Mesodermal cell (in vitro differentiated cells): ENCODE results near the gene ARMC9.
A peak's percentile ranks its signal among the peaks of the same experiment; 100 is the strongest.

ENCODE experiments used
- H3K27ac ChIP-seq: 2 replicates; pipeline ENCODE4 v1.7.0; 2013; ENCODE audit warnings: mild to moderate bottlenecking, low read depth, low read length, moderate library complexity; ENCODE audit not compliant: severe bottlenecking
- H3K36me3 ChIP-seq: 2 replicates; pipeline ENCODE4 v1.7.1; 2013; ENCODE audit warnings: mild to moderate bottlenecking, low read length, moderate library complexity; ENCODE audit not compliant: control insufficient read depth, insufficient read depth
- H3K4me1 ChIP-seq: one replicate; pipeline ENCODE4 v1.7.1; 2013; ENCODE audit warnings: mild to moderate bottlenecking, low read length; ENCODE audit not compliant: insufficient read depth, control insufficient read depth, poor library complexity, severe bottlenecking
- H3K4me3 ChIP-seq: 2 replicates; pipeline ENCODE4 v1.7.0; 2013; ENCODE audit warnings: low read length, control low read depth, mild to moderate bottlenecking; ENCODE audit not compliant: insufficient read depth, poor library complexity, severe bottlenecking; ENCODE audit errors: extremely low read depth
- H3K9me3 ChIP-seq: 2 replicates; pipeline ENCODE4 v1.7.1; 2013; ENCODE audit warnings: mild to moderate bottlenecking, low read length, moderate library complexity; ENCODE audit not compliant: control insufficient read depth
- WGBS, 2 experiments: methylation state at CpG; one replicate each; pipeline ENCODE4 v1.1.5; 2013; ENCODE audit warnings: missing lambda C conversion rate in 2 of 2; ENCODE audit not compliant: insufficient coverage in 2 of 2; 5-methylcytosine and 5-hydroxymethylcytosine counted together

ARMC9 gene

GRCh38 chr2:231223458-231223976 lies 25.1 kb downstream of the ARMC9 start:
- Histone ChIP-seq H3K36me3 (peaks cover 45% of the 10 kb centered on the region), H3K4me1 (peaks cover 6% of the 10 kb centered on the region), H3K9me3 (no peaks in the 10 kb centered on the region), H3K4me3 (no peak overlapping the region), H3K27ac (no peak overlapping the region)
- 51 to 63% methylated on average over 3 to 5 of the region's 6 CpGs for WGBS, 2 experiments

- Histone ChIP-seq H3K36me3 (peaks cover 20% of the 10 kb centered on the region), H3K4me3 (no peak overlapping the region), H3K4me1 (peaks cover 11% of the 10 kb centered on the region), H3K27ac (peak overlapping the region; percentile 49), H3K9me3 (no peaks in the 10 kb centered on the region)
- 65 to 84% methylated on average over 7 to 8 of the region's 12 CpGs for WGBS, 2 experiments
These were observed 29.1 kb downstream of the ARMC9 start for GRCh38 chr2:231227310-231228162.

GRCh38 chr2:231228223-231228622 lies 29.8 kb downstream of the ARMC9 start:
- no peak overlapping the region for H3K4me3 ChIP-seq
- H3K36me3 ChIP-seq, result peaks cover 20% of the 10 kb centered on the region
- H3K4me1 ChIP-seq, result peaks cover 11% of the 10 kb centered on the region
- H3K27ac ChIP-seq, result no peak overlapping the region
- no peaks in the 10 kb centered on the region for H3K9me3 ChIP-seq
- 89 to 97% methylated on average over 6 to 8 of the region's 9 CpGs for WGBS, 2 experiments

- peaks cover 11% of the 10 kb centered on the region for H3K4me1 ChIP-seq
- H3K9me3 ChIP-seq, result no peaks in the 10 kb centered on the region
- H3K36me3 ChIP-seq, result peaks cover 14% of the 10 kb centered on the region
- H3K27ac ChIP-seq, result no peak overlapping the region
- H3K4me3 ChIP-seq, result no peak overlapping the region
- 81 to 88% methylated on average over 2 to 4 of the region's 5 CpGs for WGBS, 2 experiments
These were observed 30.6 kb downstream of the ARMC9 start for GRCh38 chr2:231228974-231229529.

- Histone ChIP-seq H3K4me3 (no peak overlapping the region), H3K4me1 (peaks cover 4% of the 10 kb centered on the region), H3K9me3 (no peaks in the 10 kb centered on the region), H3K36me3 (peaks cover 26% of the 10 kb centered on the region), H3K27ac (no peak overlapping the region)
- 94 to 100% methylated on average over 4 to 5 of the region's 5 CpGs for WGBS, 2 experiments
These were observed 36.8 kb downstream of the ARMC9 start for GRCh38 chr2:231235217-231235616.

GRCh38 chr2:231238689-231239088 lies 40.3 kb downstream of the ARMC9 start:
- H3K9me3 ChIP-seq, result no peaks in the 10 kb centered on the region
- H3K4me3 ChIP-seq, result no peak overlapping the region
- H3K27ac ChIP-seq, result no peak overlapping the region
- H3K4me1 ChIP-seq, result peaks cover 4% of the 10 kb centered on the region
- 90 to 100% methylated on average over 2 to 3 of the region's 3 CpGs for WGBS, 2 experiments
- peaks cover 49% of the 10 kb centered on the region for H3K36me3 ChIP-seq

- whole genome bisulfite sequencing, 2 experiments, result 98 to 100% methylated on average over 1 to 8 of the region's 10 CpGs
- Histone ChIP-seq H3K36me3 (peaks cover 49% of the 10 kb centered on the region), H3K9me3 (no peaks in the 10 kb centered on the region), H3K27ac (no peak overlapping the region), H3K4me1 (peaks cover 4% of the 10 kb centered on the region), H3K4me3 (no peak overlapping the region)
These were observed 41.3 kb downstream of the ARMC9 start for GRCh38 chr2:231239751-231240150.

GRCh38 chr2:231241755-231242507 lies 43.5 kb downstream of the ARMC9 start:
- H3K27ac ChIP-seq, result no peak overlapping the region

GRCh38 chr2:231243866-231244265 lies 45.4 kb downstream of the ARMC9 start:
- no peaks in the 10 kb centered on the region for H3K9me3 ChIP-seq
- H3K36me3 ChIP-seq, result peaks cover 45% of the 10 kb centered on the region

More at GRCh38 chr2:231241755-231242507, 43.5 kb downstream of the ARMC9 start:
- H3K36me3 ChIP-seq, result peaks cover 43% of the 10 kb centered on the region
- WGBS, 2 experiments, result 89 to 94% methylated on average over 6 of the region's 7 CpGs
- H3K4me3 ChIP-seq, result no peak overlapping the region
- H3K4me1 ChIP-seq, result peaks cover 4% of the 10 kb centered on the region
- no peaks in the 10 kb centered on the region for H3K9me3 ChIP-seq

GRCh38 chr2:231244382-231245248 lies 46.2 kb downstream of the ARMC9 start:
- Histone ChIP-seq H3K27ac (no peak overlapping the region), H3K9me3 (no peaks in the 10 kb centered on the region), H3K4me1 (no peaks in the 10 kb centered on the region), H3K36me3 (peaks cover 46% of the 10 kb centered on the region), H3K4me3 (no peak overlapping the region)
- WGBS, 2 experiments, result 93 to 94% methylated on average over 11 to 15 of the region's 15 CpGs

More at GRCh38 chr2:231243866-231244265, 45.4 kb downstream of the ARMC9 start:
- WGBS, 2 experiments, result 95 to 97% methylated on average over 5 to 6 of the region's 7 CpGs
- Histone ChIP-seq H3K4me1 (peaks cover under 1% of the 10 kb centered on the region), H3K27ac (no peak overlapping the region), H3K4me3 (no peak overlapping the region)
